ENCODE data around the gene COL26A1. TPM values are rescaled to one million over a fixed set of nuclear protein-coding genes. Genes with fewer than 3 reads are reported as not detected.

COL26A1 gene
- total RNA-seq, 1 donor = not detected

- no peak overlapping the region for H3K4me3 ChIP-seq (ENCODE audit: low read depth, low read length)
- no peak for DNase-seq (ENCODE audit: low read depth)
- no peak for TF ChIP-seq CTCF (IDR thresholded peaks at IDR 0.05; ENCODE audit: insufficient read depth, low read length)
Measured at GRCh38 chr7:101370836-101371235, 8.2 kb downstream of the COL26A1 start.

- no peak for DNase-seq (ENCODE audit: low read depth)
- no peak overlapping the region for H3K4me3 ChIP-seq (ENCODE audit: low read depth, low read length)
- no peak for TF ChIP-seq CTCF (IDR thresholded peaks at IDR 0.05; ENCODE audit: insufficient read depth, low read length)
Measured at GRCh38 chr7:101373812-101374614, 11.3 kb downstream of the COL26A1 start.

- no peak overlapping the region for H3K4me3 ChIP-seq (ENCODE audit: low read depth, low read length)
- DNase-seq (ENCODE audit: low read depth) = no peak
- no peak for TF ChIP-seq CTCF (IDR thresholded peaks at IDR 0.05; ENCODE audit: insufficient read depth, low read length)
Measured at GRCh38 chr7:101374990-101375389, 12.3 kb downstream of the COL26A1 start.

GRCh38 chr7:101376601-101377000 is 13.9 kb downstream of the COL26A1 start:
- H3K4me3 ChIP-seq (ENCODE audit: low read depth, low read length) = no peak overlapping the region
- DNase-seq (ENCODE audit: low read depth) = no peak
- TF ChIP-seq CTCF (IDR thresholded peaks at IDR 0.05; ENCODE audit: insufficient read depth, low read length) = no peak

GRCh38 chr7:101377189-101377736 is 14.6 kb downstream of the COL26A1 start:
- no peak for DNase-seq (ENCODE audit: low read depth)
- TF ChIP-seq CTCF (IDR thresholded peaks at IDR 0.05; ENCODE audit: insufficient read depth, low read length) = no peak
- no peak overlapping the region for H3K4me3 ChIP-seq (ENCODE audit: low read depth, low read length)

- DNase-seq (ENCODE audit: low read depth) = peak; percentile 16
- no peak overlapping the region for H3K4me3 ChIP-seq (ENCODE audit: low read depth, low read length)
- TF ChIP-seq CTCF (IDR thresholded peaks at IDR 0.05; ENCODE audit: insufficient read depth, low read length) = no peak
Measured at GRCh38 chr7:101378751-101379174, 16.1 kb downstream of the COL26A1 start.
